Superior temporal gyrus (tissue), 1 donor: ENCODE measurements around the gene TBC1D16.
"Not testable (repeated sequence)": the region's sequence is repeated elsewhere in the genome, so short reads cannot be mapped to it uniquely, and the experiment has no call there.

Source experiments
- DNase-seq: peaks from one replicate; pipeline ENCODE4 v3.0.0-alpha.2; 2016; ENCODE audit errors: extremely low spot score

The TBC1D16 gene

GRCh38 chr17:79974566-79975497 is 60.8 kb downstream of the TBC1D16 start:
- DNase-seq = no peak

GRCh38 chr17:79971651-79972050 is 64.0 kb downstream of the TBC1D16 start:
- no peak for DNase-seq

GRCh38 chr17:79970576-79971068 is 65.0 kb downstream of the TBC1D16 start:
- DNase-seq = peak; percentile 88

GRCh38 chr17:79969906-79970305 is 65.8 kb downstream of the TBC1D16 start:
- DNase-seq = no peak

GRCh38 chr17:79968116-79968515 is 67.6 kb downstream of the TBC1D16 start:
- no peak for DNase-seq

DNA sequence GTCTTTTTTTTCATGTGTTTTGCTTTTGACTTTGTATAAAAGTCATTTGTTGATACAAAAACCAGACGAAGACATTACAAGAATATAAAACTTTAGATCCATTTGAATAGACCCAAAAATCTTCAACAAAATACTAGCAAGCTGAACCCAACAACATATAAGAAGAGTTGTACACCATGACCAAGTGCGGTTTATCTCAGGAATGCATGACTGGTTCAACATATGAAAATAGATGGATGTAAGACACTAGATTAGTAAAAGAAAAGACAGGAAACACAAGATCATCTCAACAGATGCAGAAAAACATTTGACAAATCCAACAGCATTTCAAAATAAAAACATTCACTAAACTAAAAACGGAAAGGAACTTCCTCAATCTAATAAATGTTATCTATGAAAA is 69.0 kb downstream of the TBC1D16 start:
- no peak for DNase-seq

DNA sequence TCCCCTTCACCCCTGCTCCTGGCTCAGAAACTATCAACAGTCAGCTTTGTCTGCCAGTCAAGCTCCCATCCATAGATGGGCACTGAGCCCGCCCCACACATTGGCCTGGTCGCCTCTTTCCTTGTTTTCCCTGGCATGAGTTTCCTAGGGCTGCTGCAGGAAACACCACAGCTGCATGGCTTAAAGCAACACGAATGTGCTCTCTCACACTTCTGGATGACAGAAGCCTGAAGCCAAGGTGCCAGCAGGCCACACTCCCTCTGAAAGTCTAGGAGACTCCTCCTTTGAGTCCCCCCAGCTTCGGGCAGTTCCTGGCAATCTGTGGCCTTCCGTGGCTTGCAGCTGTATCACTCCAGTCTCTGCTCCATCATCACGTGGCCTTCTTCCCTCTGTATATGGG is 69.9 kb downstream of the TBC1D16 start:
- peak; percentile 81 for DNase-seq

GRCh38 chr17:79962467-79962866 is 73.2 kb downstream of the TBC1D16 start:
- not testable (repeated sequence) for DNase-seq

GRCh38 chr17:79961567-79961966 is 74.1 kb downstream of the TBC1D16 start:
- not testable (repeated sequence) for DNase-seq

GRCh38 chr17:79960788-79961522 is 74.7 kb downstream of the TBC1D16 start:
- no peak for DNase-seq

- no peak for DNase-seq
These were observed 76.6 kb downstream of the TBC1D16 start for GRCh38 chr17:79959042-79959441.

- DNase-seq = no peak
These were observed 78.8 kb downstream of the TBC1D16 start for GRCh38 chr17:79956853-79957252.

DNA sequence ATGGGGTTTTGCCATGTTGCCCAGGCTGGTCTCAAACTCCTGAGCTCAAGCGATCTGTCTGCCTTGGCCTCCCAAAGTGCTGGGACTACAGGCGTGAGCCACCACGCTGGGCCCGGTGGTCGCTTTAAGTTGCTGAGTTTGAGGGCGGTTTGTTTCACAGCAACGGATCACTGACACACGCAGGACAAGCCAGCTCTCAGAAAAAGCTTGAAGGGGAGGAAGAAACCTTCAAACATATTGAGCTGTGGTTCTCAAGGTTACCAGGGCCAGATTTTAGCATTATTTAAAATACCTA is 79.3 kb downstream of the TBC1D16 start:
- DNase-seq = not testable (repeated sequence)

- no peak for DNase-seq
These were observed 79.8 kb downstream of the TBC1D16 start for GRCh38 chr17:79955691-79956440.

- no peak for DNase-seq
These were observed 80.5 kb downstream of the TBC1D16 start for GRCh38 chr17:79955167-79955549.

- no peak for DNase-seq
These were observed 81.1 kb downstream of the TBC1D16 start for GRCh38 chr17:79954281-79955166.

DNA sequence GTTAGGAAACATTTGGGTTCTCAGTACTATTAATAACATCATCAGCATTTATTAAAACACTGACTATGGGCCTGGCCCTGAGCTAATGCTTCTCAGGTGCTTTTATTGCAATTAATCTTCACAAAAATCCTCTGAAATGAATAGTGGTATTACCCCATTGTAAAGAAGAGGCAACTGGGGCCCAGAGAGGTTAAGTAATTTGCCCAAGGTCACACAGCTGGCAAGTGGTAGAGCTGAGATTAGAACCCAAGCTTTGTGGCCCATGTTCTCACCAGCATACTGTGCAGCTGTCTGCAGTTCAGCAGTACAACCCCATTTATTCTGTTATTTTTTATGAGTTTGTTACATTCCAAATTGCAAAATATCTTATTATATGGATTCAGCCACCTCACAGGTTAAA is 82.3 kb downstream of the TBC1D16 start:
- no peak for DNase-seq

- no peak for DNase-seq
These were observed 82.8 kb downstream of the TBC1D16 start for GRCh38 chr17:79952901-79953300.

GRCh38 chr17:79952265-79952877 is 83.3 kb downstream of the TBC1D16 start:
- DNase-seq = no peak

DNA sequence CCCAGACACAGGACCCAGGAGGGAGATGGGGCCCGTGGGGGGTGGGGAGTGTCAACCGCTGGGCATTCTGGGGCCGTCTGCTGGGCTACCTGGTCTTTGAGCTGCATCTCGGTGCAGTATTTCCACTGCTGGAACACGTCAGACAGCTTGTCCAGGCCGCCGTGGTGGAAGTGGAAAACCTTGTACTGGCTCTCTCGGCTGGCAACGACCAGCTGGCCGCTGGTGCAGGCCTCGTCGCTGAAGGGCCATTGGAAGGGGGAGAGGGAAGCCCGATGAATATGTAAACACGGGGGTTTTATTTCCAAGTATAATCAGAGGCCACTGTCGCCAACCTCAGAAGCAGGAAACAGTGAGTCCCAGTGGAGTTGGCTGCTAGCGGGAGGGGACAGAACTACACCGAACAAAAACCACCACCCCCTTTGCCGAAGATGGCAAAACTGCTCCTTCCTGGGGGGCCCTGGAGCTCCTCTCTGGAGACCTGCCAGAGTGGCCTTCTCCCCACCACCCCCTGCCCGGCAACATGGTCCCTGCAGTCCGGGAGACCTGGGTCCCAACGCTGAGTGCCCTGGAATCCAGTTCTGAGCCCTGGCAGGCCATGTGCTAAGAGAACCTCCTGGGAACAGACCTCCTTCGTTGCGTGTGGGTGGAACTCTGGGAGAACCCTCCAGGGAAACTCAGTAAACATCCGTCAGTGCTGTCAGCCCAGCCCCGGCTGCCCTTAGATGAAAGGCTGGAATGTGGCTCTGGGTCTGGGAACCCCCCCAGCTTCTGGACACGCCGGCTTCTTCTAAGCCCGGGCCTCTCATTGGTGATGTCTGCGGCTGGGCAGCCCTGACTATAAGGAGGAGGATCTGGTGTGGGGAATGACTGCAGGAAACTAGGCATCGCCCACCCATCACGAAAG is 84.1 kb downstream of the TBC1D16 start:
- peak; percentile 69 for DNase-seq
